NCI-H146 treated with DMSO at 0.1 percent for 48 hours (cell line): ENCODE measurements around the gene KIAA1671.
"Not testable (repeated sequence)": the region's sequence is repeated elsewhere in the genome, so short reads cannot be mapped to it uniquely, and the experiment has no call there.

ENCODE experiments used
- DNase-seq: peaks from one replicate; lab custom pipeline; 2025; ENCODE audit not compliant: unreplicated experiment; lab: John Stamatoyannopoulos, UW

The KIAA1671 gene

GRCh38 chr22:25161916-25162530 lies 209.5 kb downstream of the KIAA1671 start:
- DNase-seq: no peak

GRCh38 chr22:25162561-25162960 lies 210.0 kb downstream of the KIAA1671 start:
- DNase-seq: no peak

GRCh38 chr22:25165785-25166184 lies 213.3 kb downstream of the KIAA1671 start:
- no peak for DNase-seq

GRCh38 chr22:25166266-25167040 lies 213.9 kb downstream of the KIAA1671 start:
- peak; percentile 32 for DNase-seq

- peak; percentile 30 for DNase-seq
Measured at GRCh38 chr22:25167082-25167481, 214.6 kb downstream of the KIAA1671 start.

- DNase-seq: no peak
Measured at GRCh38 chr22:25167834-25168601, 215.5 kb downstream of the KIAA1671 start.

GRCh38 chr22:25169278-25170031 lies 216.9 kb downstream of the KIAA1671 start:
- no peak for DNase-seq

- no peak for DNase-seq
Measured at GRCh38 chr22:25170426-25170980, 218.0 kb downstream of the KIAA1671 start.

GRCh38 chr22:25172153-25172552 lies 219.6 kb downstream of the KIAA1671 start:
- DNase-seq: no peak

GRCh38 chr22:25174156-25174887 lies 221.8 kb downstream of the KIAA1671 start:
- no peak for DNase-seq

- DNase-seq: no peak
Measured at GRCh38 chr22:25174888-25175411, 222.4 kb downstream of the KIAA1671 start.

GRCh38 chr22:25176175-25176574 lies 223.7 kb downstream of the KIAA1671 start:
- no peak for DNase-seq

GRCh38 chr22:25176799-25177198 lies 224.3 kb downstream of the KIAA1671 start:
- no peak for DNase-seq

- no peak for DNase-seq
Measured at GRCh38 chr22:25177226-25177625, 224.7 kb downstream of the KIAA1671 start.

GRCh38 chr22:25177895-25178294 lies 225.4 kb downstream of the KIAA1671 start:
- DNase-seq: no peak

GRCh38 chr22:25178348-25178747 lies 225.8 kb downstream of the KIAA1671 start:
- not testable (repeated sequence) for DNase-seq

- DNase-seq: not testable (repeated sequence)
Measured at GRCh38 chr22:25178869-25179631, 226.5 kb downstream of the KIAA1671 start.

GRCh38 chr22:25182131-25183110 lies 229.9 kb downstream of the KIAA1671 start:
- no peak for DNase-seq
